ENCODE results near the gene OR4P4. TPM values are rescaled to one million over a fixed set of nuclear protein-coding genes. Genes with fewer than 3 reads are reported as not detected.

The OR4P4 gene
- not detected for total RNA-seq
- polyA plus RNA-seq (ENCODE audit: insufficient read depth in 1 of 8, insufficient read length in 8 of 8, low replicate concordance in 1 of 8): under 1 TPM in 5 of 8 donors, not detected in 3; 0.05 to 0.19 (median 0.08) TPM
- long read RNA-seq, donor 1: 0 reads
- long read RNA-seq, donor 2: 0 reads
- long read RNA-seq, donor 3: 0 reads
- long read RNA-seq, donor 4: 0 reads
- long read RNA-seq, donor 5: 0 reads
- long read RNA-seq, donor 6: 0 reads
- long read RNA-seq, donor 7: 0 reads
- long read RNA-seq, donor 8: 0 reads
- long read RNA-seq, donor 9: 0 reads
- long read RNA-seq, donor 10: 0 reads
- long read RNA-seq, donor 11: 0 reads

DNA sequence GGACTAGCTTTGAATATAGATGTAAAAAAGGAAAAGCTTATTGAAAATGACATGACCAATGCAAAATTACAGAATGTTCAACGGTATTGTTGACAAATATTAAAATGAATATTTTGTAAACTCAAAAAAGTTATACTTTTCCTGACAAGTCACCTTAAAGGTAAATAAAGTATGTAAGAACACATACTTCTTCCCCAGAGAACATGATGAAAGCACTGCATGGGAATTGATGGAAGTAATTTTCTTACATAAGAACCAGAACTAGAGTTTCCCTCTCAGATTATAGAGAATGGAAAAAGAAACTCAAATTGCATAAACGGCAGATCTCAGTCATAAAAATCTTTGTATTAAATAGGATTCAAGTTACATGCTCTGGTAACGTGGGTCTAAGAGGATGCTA is at the start of gene OR4P4:
OR4P4 (plus strand) TSS at position 301 of the 400 bp plus-strand sequence.
- no CpG with 5 or more reads among the region's 3 CpGs for WGBS (ENCODE audit: insufficient coverage)
- Histone ChIP-seq H3K27ac (ENCODE audit: low read length) (no peak within 1 kb of the TSS), H3K4me3 (ENCODE audit: low read length) (no peak within 1 kb of the TSS), H3K27me3 (ENCODE audit: control insufficient read depth, insufficient read depth, low read length) (no peaks in the 10 kb centered on the region), H3K4me1 (ENCODE audit: control insufficient read depth, insufficient read depth, low read length) (no peaks in the 10 kb centered on the region), H3K9me3 (replicated peaks; ENCODE audit: control insufficient read depth, low read depth, low read length) (peaks cover 4% of the 10 kb centered on the region), H3K36me3 (ENCODE audit: control insufficient read depth, insufficient read depth, low read length) (no peaks in the 10 kb centered on the region)
- DNase-seq: no peak

DNA sequence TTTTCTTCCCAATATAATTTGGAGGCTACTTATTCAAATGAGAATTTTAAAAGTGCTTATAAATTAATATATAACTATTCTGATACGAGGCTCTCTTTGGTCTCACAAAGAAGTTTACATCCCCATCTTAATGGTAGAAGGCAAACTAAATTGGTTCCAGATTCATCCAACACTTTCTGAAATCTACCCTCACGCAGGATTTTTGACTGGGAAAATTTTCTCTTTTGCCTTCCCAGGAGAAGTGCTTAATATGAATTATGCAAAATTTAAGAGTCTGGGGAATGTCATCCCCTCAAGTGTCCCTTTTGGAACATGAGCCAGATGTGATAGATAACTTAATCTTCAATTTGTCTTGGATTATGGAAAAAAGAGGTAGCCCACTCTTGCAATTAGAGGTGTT is 27.4 kb upstream of the OR4P4 start, which contains the start of gene OR4C11:
OR4C11 (minus strand) TSS at position 101 of the 400 bp plus-strand sequence. CDS start 3,272 bp downstream, outside the sequence.
- Histone ChIP-seq H3K27me3 (ENCODE audit: control insufficient read depth, insufficient read depth, low read length) (no peaks in the 10 kb centered on the region), H3K9me3 (replicated peaks; ENCODE audit: control insufficient read depth, low read depth, low read length) (no peaks in the 10 kb centered on the region), H3K4me3 (ENCODE audit: low read length) (no peak within 1 kb of the TSS), H3K4me1 (ENCODE audit: control insufficient read depth, insufficient read depth, low read length) (no peaks in the 10 kb centered on the region), H3K36me3 (ENCODE audit: control insufficient read depth, insufficient read depth, low read length) (no peaks in the 10 kb centered on the region), H3K27ac (ENCODE audit: low read length) (no peak within 1 kb of the TSS)
- no CpG with 5 or more reads among the region's 2 CpGs for WGBS (ENCODE audit: insufficient coverage)
- DNase-seq: no peak

DNA sequence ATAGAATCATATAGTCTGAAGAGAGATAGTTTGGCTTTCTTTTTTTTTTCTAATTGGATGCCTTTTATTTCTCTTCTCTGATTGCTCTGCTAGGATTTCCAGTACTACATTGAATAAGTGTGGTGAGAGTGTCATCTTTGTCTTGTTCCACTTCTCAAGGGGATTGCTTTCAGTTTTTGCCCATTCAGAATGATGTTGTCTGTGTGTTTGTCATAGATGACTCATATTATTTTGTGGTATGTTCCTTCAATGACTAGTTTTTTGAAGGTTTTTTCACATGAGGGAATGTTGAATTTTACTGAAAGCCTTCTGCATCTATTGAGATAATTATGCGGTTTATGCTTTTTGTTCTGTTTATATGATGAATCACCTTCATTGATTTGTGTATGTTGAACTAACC is 10.4 kb upstream of the OR4P4 start:
- no peak overlapping the region for H3K27ac ChIP-seq (ENCODE audit: low read length)
- H3K36me3 ChIP-seq (ENCODE audit: control insufficient read depth, insufficient read depth, low read length): no peaks in the 10 kb centered on the region
- DNase-seq: no peak
- H3K9me3 ChIP-seq (replicated peaks; ENCODE audit: control insufficient read depth, low read depth, low read length): peaks cover 3% of the 10 kb centered on the region
- no peaks in the 10 kb centered on the region for H3K4me1 ChIP-seq (ENCODE audit: control insufficient read depth, insufficient read depth, low read length)
- H3K27me3 ChIP-seq (ENCODE audit: control insufficient read depth, insufficient read depth, low read length): no peaks in the 10 kb centered on the region
- WGBS (ENCODE audit: insufficient coverage): no CpG with 5 or more reads among the region's 1 CpG
- no peak overlapping the region for H3K4me3 ChIP-seq (ENCODE audit: low read length)

DNA sequence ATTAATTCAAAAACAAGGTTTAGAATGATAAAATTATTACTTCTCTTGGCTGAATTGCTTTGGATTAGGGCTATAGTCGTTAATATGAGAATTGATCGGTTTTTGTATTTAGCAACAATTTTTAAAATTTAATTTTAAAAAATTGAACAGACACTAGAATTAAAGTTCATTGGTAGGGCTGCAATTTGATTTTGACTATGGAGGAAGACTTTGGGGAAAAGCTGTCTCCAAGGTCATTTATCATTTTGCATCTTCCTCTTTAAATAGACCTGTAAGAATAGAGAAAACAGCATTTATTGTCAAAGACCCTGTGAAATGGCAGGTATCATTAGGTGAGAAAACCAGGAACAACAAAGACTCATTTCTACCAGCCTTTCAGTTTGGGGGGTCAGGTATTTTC is 13.1 kb downstream of the OR4P4 start, which contains the start of gene OR4S2:
OR4S2 (plus strand) TSS at position 301 of the 400 bp plus-strand sequence. CDS start 2,577 bp downstream, outside the sequence.
- WGBS (ENCODE audit: insufficient coverage): no CpG with 5 or more reads among the region's 2 CpGs
- Histone ChIP-seq H3K9me3 (replicated peaks; ENCODE audit: control insufficient read depth, low read depth, low read length) (peaks cover 2% of the 10 kb centered on the region), H3K4me1 (ENCODE audit: control insufficient read depth, insufficient read depth, low read length) (no peaks in the 10 kb centered on the region), H3K4me3 (ENCODE audit: low read length) (no peak within 1 kb of the TSS), H3K27ac (ENCODE audit: low read length) (no peak within 1 kb of the TSS), H3K36me3 (ENCODE audit: control insufficient read depth, insufficient read depth, low read length) (no peaks in the 10 kb centered on the region), H3K27me3 (ENCODE audit: control insufficient read depth, insufficient read depth, low read length) (no peaks in the 10 kb centered on the region)
- no peak for DNase-seq

DNA sequence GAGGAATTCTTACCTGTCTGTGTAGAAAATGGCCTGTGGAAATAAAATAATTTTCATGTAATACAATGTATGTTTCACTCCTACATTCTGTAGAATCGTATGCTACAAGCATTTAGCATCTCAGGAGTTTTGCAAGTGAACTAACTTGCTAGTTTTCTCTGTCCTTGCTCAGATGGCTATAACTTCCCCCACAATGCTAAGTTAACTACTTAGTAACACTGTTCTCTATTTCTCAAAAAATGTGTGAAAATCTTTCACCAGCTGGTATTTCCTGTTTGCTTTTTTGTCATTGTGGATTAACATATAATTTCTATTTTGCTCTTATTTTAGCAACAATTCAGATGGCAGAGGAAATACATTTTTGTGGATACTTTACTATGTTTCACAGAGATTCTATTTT is 17.6 kb downstream of the OR4P4 start:
- no CpG with 5 or more reads among the region's 1 CpG for WGBS (ENCODE audit: insufficient coverage)
- Histone ChIP-seq H3K27me3 (ENCODE audit: control insufficient read depth, insufficient read depth, low read length) (no peaks in the 10 kb centered on the region), H3K4me3 (ENCODE audit: low read length) (no peak overlapping the region), H3K36me3 (ENCODE audit: control insufficient read depth, insufficient read depth, low read length) (no peaks in the 10 kb centered on the region), H3K4me1 (ENCODE audit: control insufficient read depth, insufficient read depth, low read length) (no peaks in the 10 kb centered on the region), H3K27ac (ENCODE audit: low read length) (no peak overlapping the region), H3K9me3 (replicated peaks; ENCODE audit: control insufficient read depth, low read depth, low read length) (peaks cover 4% of the 10 kb centered on the region)
- no peak for DNase-seq

DNA sequence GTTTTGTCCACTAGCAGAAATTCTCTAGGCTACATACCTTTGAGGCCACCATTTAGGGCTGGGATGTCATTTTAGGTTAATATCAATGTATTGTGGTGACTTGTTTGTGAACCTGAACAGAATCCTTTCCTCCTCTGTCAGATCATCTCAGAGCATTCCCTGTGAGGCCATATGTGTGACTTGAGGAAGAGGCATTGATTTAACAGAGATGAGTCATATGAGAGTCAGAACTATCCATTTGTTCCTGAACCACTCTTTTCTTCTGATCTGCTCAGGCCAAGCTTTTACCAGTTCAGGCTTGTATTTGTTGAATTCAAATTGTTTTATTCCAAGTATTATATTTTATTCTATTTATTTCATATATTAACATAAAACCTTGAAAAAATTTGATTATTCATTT is 20.2 kb downstream of the OR4P4 start:
- no peak overlapping the region for H3K27ac ChIP-seq (ENCODE audit: low read length)
- no peak overlapping the region for H3K4me3 ChIP-seq (ENCODE audit: low read length)
- H3K27me3 ChIP-seq (ENCODE audit: control insufficient read depth, insufficient read depth, low read length): no peaks in the 10 kb centered on the region
- peaks cover 8% of the 10 kb centered on the region for H3K9me3 ChIP-seq (replicated peaks; ENCODE audit: control insufficient read depth, low read depth, low read length)
- no peaks in the 10 kb centered on the region for H3K4me1 ChIP-seq (ENCODE audit: control insufficient read depth, insufficient read depth, low read length)
- no peaks in the 10 kb centered on the region for H3K36me3 ChIP-seq (ENCODE audit: control insufficient read depth, insufficient read depth, low read length)
- DNase-seq: no peak

DNA sequence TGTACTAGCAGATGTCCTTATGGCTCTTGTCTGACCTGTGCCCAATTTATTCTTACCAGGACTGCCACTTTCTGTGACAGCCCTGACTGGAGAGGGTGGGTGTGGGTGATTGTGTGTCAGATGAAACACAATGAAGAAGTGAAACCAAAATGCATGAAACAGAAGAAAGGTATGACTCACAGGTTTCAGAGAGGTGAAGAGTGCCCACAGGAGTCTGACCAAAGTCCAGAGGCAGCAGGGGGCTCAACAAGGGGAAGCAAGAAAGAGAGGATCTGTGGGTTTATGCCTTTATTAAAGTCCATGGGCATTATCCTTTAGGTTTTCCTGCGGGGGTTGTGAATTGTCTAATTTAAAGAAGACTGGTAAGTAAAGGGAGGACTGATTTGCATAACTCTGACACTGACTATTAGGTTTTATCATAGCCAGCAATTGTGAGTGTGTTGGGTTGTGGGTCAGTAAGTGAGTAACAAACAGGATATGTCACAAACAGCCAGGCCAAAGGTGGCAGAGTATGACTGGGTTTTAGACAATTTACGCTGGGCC is 23.2 kb downstream of the OR4P4 start:
- Histone ChIP-seq H3K36me3 (ENCODE audit: control insufficient read depth, insufficient read depth, low read length) (no peaks in the 10 kb centered on the region), H3K27me3 (ENCODE audit: control insufficient read depth, insufficient read depth, low read length) (no peaks in the 10 kb centered on the region), H3K4me3 (ENCODE audit: low read length) (no peak overlapping the region), H3K9me3 (replicated peaks; ENCODE audit: control insufficient read depth, low read depth, low read length) (peaks cover 8% of the 10 kb centered on the region), H3K4me1 (ENCODE audit: control insufficient read depth, insufficient read depth, low read length) (no peaks in the 10 kb centered on the region), H3K27ac (ENCODE audit: low read length) (no peak overlapping the region)
- 71% methylated on average over 1 of the region's 2 CpGs for WGBS (ENCODE audit: insufficient coverage)
- no peak for DNase-seq

DNA sequence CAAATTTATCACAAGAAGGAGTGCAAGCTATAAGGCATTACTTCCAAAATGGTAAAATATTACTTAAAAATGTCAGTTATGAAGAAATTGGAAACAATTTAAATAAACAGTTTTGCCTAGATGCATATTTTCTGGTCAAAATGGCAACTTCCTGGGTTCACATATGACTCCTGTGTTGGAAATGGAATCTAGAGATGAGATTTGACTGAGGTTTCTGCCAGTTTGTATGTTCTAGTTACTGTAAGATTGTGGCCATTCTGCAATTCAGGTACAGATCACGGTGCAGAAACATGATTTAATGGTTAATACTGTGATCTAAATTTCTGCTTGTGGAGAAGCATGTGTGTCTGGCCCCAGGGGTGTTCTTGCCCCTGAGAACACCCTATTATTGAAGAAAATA is 23.7 kb downstream of the OR4P4 start:
- DNase-seq: no peak
- H3K27me3 ChIP-seq (ENCODE audit: control insufficient read depth, insufficient read depth, low read length): no peaks in the 10 kb centered on the region
- WGBS (ENCODE audit: insufficient coverage): 33% methylated on average over 1 of the region's 1 CpG
- peaks cover 6% of the 10 kb centered on the region for H3K9me3 ChIP-seq (replicated peaks; ENCODE audit: control insufficient read depth, low read depth, low read length)
- no peaks in the 10 kb centered on the region for H3K4me1 ChIP-seq (ENCODE audit: control insufficient read depth, insufficient read depth, low read length)
- no peak overlapping the region for H3K27ac ChIP-seq (ENCODE audit: low read length)
- H3K4me3 ChIP-seq (ENCODE audit: low read length): no peak overlapping the region
- H3K36me3 ChIP-seq (ENCODE audit: control insufficient read depth, insufficient read depth, low read length): no peaks in the 10 kb centered on the region

DNA sequence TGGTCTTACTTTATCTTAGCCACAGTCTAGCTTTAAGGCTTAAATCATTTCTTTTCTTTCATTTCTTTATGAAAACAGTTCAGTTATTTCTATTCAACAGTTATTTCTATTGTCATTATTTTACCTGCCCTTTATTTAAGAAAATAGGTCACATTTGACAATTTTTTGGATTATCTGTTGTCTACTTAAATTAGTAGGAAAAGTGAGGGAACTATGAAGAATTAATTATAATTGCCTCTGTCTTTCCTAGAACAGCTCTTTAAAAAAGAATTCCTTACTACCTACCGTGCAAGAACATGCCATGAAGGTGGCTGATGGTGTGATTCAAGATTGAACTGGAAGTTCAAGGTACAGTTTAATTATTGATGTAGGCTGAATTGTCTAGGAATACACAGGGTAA is 27.0 kb downstream of the OR4P4 start, which contains the start of gene OR4C6:
OR4C6 (plus strand) TSS at position 301 of the 400 bp plus-strand sequence. CDS start 2,966 bp downstream, outside the sequence.
- H3K27me3 ChIP-seq (ENCODE audit: control insufficient read depth, insufficient read depth, low read length): no peaks in the 10 kb centered on the region
- H3K27ac ChIP-seq (ENCODE audit: low read length): no peak within 1 kb of the TSS
- H3K4me1 ChIP-seq (ENCODE audit: control insufficient read depth, insufficient read depth, low read length): no peaks in the 10 kb centered on the region
- WGBS (ENCODE audit: insufficient coverage): no CpG with 5 or more reads among the region's 1 CpG
- no peak within 1 kb of the TSS for H3K4me3 ChIP-seq (ENCODE audit: low read length)
- peaks cover 15% of the 10 kb centered on the region for H3K9me3 ChIP-seq (replicated peaks; ENCODE audit: control insufficient read depth, low read depth, low read length)
- no peak for DNase-seq
- no peaks in the 10 kb centered on the region for H3K36me3 ChIP-seq (ENCODE audit: control insufficient read depth, insufficient read depth, low read length)

DNA sequence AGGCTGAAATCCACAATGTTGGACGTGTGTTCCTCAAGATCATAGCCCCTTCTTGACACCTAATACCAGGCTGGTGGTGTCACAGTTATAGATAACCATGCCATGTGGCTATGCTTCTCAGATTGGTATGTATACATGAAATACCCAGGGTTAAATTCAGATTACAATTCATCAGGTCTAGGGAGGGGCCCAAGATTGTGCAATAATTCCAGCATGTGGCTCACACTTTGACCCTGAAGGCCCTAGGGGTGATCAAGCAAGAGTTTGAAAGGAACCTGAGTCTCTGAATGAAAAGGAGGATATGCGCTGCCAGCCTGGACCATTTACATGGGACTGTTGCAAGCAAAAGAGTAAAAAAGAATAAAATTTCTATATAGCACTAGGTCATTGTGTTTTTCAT is 34.5 kb downstream of the OR4P4 start:
- Histone ChIP-seq H3K4me3 (ENCODE audit: low read length) (no peak overlapping the region), H3K4me1 (ENCODE audit: control insufficient read depth, insufficient read depth, low read length) (no peaks in the 10 kb centered on the region), H3K27me3 (ENCODE audit: control insufficient read depth, insufficient read depth, low read length) (no peaks in the 10 kb centered on the region), H3K27ac (ENCODE audit: low read length) (no peak overlapping the region), H3K36me3 (ENCODE audit: control insufficient read depth, insufficient read depth, low read length) (no peaks in the 10 kb centered on the region), H3K9me3 (replicated peaks; ENCODE audit: control insufficient read depth, low read depth, low read length) (peaks cover 9% of the 10 kb centered on the region)
- DNase-seq: no peak
- no CpG with 5 or more reads among the region's 2 CpGs for WGBS (ENCODE audit: insufficient coverage)

Measured in muscle of leg (tissue), 16 donors.